WTC11 (cell line): ENCODE measurements around the gene CCL17. TPM values are rescaled to one million over a fixed set of nuclear protein-coding genes. Genes with fewer than 3 reads are reported as not detected.

Source experiments
- JAZF1 ChIP-seq: fragments of 250-450 bp; sonication (Bioruptor Pico); IDR thresholded peaks from 2 replicates; pipeline ENCODE4 v1.9.0; 2021; ENCODE audit warnings: moderate library complexity, mild to moderate bottlenecking, inconsistent platforms
- JUN ChIP-seq: sonication (generic); formaldehyde crosslinking; IDR thresholded peaks from 2 replicates; pipeline ENCODE4 v1.8.0; 2023; ENCODE audit warnings: mild to moderate bottlenecking, missing genetic modification reagents
- NFE2L1 ChIP-seq: sonication (generic); formaldehyde crosslinking; IDR thresholded peaks from 2 replicates; pipeline ENCODE4 v1.8.1; 2023; ENCODE audit warnings: missing genetic modification reagents
- NR2C2 ChIP-seq: sonication (generic); formaldehyde crosslinking; IDR thresholded peaks from 2 replicates; pipeline ENCODE4 v1.8.0; 2022; ENCODE audit warnings: mild to moderate bottlenecking, missing genetic modification reagents
- SP1 ChIP-seq: sonication (generic); formaldehyde crosslinking; conservative IDR thresholded peaks from 2 replicates; pipeline ENCODE4 v1.8.1; 2022; ENCODE audit warnings: missing genetic modification reagents
- TCF7 ChIP-seq: sonication (generic); formaldehyde crosslinking; IDR thresholded peaks from 2 replicates; pipeline ENCODE4 v1.8.0; 2022; ENCODE audit warnings: mild to moderate bottlenecking, low read depth, missing genetic modification reagents, moderate library complexity
- ZNF121 ChIP-seq: sonication (generic); formaldehyde crosslinking; IDR thresholded peaks from 2 replicates; pipeline ENCODE4 v1.8.0; 2023; ENCODE audit warnings: missing genetic modification reagents
- ZNF281 ChIP-seq: sonication (generic); formaldehyde crosslinking; IDR thresholded peaks from 2 replicates; pipeline ENCODE4 v1.8.0; 2023; ENCODE audit warnings: mild to moderate bottlenecking, missing genetic modification reagents
- ZNF425 ChIP-seq: fragments of 250-450 bp; sonication (Bioruptor Pico); conservative IDR thresholded peaks from 2 replicates; pipeline ENCODE4 v1.9.0; 2021; ENCODE audit warnings: mild to moderate bottlenecking
- ZNF671 ChIP-seq: fragments of 250-450 bp; sonication (Bioruptor Pico); IDR thresholded peaks from 2 replicates; pipeline ENCODE4 v1.8.0; 2021; ENCODE audit warnings: mild to moderate bottlenecking
- total RNA-seq: library from RNA; stranded (reverse); gene quantifications from 3 replicates; pipeline ENCODE4 v1.2.3, GENCODE V29; 2021
- TF ChIP-seq, protein P1 (sequence below): sonication (generic); formaldehyde crosslinking; conservative IDR thresholded peaks from 2 replicates; pipeline ENCODE4 v1.8.1; 2022; ENCODE audit warnings: mild to moderate bottlenecking, missing genetic modification reagents
- TF ChIP-seq, protein P2 (sequence below): fragments of 250-450 bp; sonication (Bioruptor Pico); IDR thresholded peaks from 2 replicates; pipeline ENCODE4 v1.9.0; 2021; ENCODE audit warnings: mild to moderate bottlenecking

Gene CCL17
- total RNA-seq, 1 experiment from 2014 or later, result not detected

- TF ChIP-seq ZNF425 (CRISPR knock-in tag) (no peak), ZNF281 (no peak), ZNF121 (no peak), JUN (no peak), NFE2L1 (CRISPR knock-in tag) (no peak), ZNF671 (CRISPR knock-in tag) (no peak), NR2C2 (no peak), JAZF1 (CRISPR knock-in tag) (no peak), SP1 (no peak), TCF7 (CRISPR knock-in tag) (no peak)
- TF ChIP-seq, protein P1, sequence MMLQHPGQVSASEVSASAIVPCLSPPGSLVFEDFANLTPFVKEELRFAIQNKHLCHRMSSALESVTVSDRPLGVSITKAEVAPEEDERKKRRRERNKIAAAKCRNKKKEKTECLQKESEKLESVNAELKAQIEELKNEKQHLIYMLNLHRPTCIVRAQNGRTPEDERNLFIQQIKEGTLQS (CRISPR knock-in tag), result no peak
- TF ChIP-seq, protein P2, sequence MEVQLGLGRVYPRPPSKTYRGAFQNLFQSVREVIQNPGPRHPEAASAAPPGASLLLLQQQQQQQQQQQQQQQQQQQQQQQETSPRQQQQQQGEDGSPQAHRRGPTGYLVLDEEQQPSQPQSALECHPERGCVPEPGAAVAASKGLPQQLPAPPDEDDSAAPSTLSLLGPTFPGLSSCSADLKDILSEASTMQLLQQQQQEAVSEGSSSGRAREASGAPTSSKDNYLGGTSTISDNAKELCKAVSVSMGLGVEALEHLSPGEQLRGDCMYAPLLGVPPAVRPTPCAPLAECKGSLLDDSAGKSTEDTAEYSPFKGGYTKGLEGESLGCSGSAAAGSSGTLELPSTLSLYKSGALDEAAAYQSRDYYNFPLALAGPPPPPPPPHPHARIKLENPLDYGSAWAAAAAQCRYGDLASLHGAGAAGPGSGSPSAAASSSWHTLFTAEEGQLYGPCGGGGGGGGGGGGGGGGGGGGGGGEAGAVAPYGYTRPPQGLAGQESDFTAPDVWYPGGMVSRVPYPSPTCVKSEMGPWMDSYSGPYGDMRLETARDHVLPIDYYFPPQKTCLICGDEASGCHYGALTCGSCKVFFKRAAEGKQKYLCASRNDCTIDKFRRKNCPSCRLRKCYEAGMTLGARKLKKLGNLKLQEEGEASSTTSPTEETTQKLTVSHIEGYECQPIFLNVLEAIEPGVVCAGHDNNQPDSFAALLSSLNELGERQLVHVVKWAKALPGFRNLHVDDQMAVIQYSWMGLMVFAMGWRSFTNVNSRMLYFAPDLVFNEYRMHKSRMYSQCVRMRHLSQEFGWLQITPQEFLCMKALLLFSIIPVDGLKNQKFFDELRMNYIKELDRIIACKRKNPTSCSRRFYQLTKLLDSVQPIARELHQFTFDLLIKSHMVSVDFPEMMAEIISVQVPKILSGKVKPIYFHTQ (CRISPR knock-in tag), result no peak
- TF ChIP-seq, all 79 proteins: peak for 0
These were observed 60.0 kb downstream of the CCL17 start (continued) for GRCh38 chr16:57464523-57464922.

Other genes with a start within 250 kb of the CCL17 start
- 102 to 107 TPM (median 104 TPM) in 3 replicates for gene PSME3IP1, start 218.7 kb upstream of the CCL17 start, total RNA-seq
- gene RSPRY1, start 218.4 kb upstream of the CCL17 start, total RNA-seq, result 22.7 to 28.5 TPM (median 26.8 TPM) in 3 replicates
- 10.6 to 12.4 TPM (median 12.3 TPM) in 3 replicates for gene ARL2BP, start 159.5 kb upstream of the CCL17 start, total RNA-seq
- gene PLLP, start 120.1 kb upstream of the CCL17 start, total RNA-seq, result 2.8 to 3.4 TPM (median 3.2 TPM) in 3 replicates
- gene CCL22, start 46.0 kb upstream of the CCL17 start, total RNA-seq, result 0.35 to 0.60 TPM (median 0.44 TPM) in 3 replicates
- 0.66 to 1.2 TPM (median 1.1 TPM) in 3 replicates for gene CX3CL1, start 32.3 kb upstream of the CCL17 start, total RNA-seq
- gene CIAPIN1, start 42.6 kb downstream of the CCL17 start, total RNA-seq, result 85.9 to 94.7 TPM (median 87.9 TPM) in 3 replicates
- 39.2 to 40.2 TPM (median 39.8 TPM) in 3 replicates for gene COQ9, start 42.7 kb downstream of the CCL17 start, total RNA-seq
- gene POLR2C, start 57.9 kb downstream of the CCL17 start, total RNA-seq, result 67.9 to 75.4 TPM (median 67.9 TPM) in 3 replicates
- 21.8 to 25.0 TPM (median 21.9 TPM) in 3 replicates for gene DOK4, start 81.7 kb downstream of the CCL17 start, total RNA-seq
- gene CCDC102A, start 131.8 kb downstream of the CCL17 start, total RNA-seq, result 5.2 to 7.1 TPM (median 6.8 TPM) in 3 replicates
- 9.1 to 9.9 TPM (median 9.5 TPM) in 3 replicates for gene ADGRG5, start 137.9 kb downstream of the CCL17 start, total RNA-seq
- 1.7 to 2.6 TPM (median 2.0 TPM) in 3 replicates for gene ADGRG1, start 223.9 kb downstream of the CCL17 start, total RNA-seq